ENCODE results near the gene FBN1.

FBN1 gene

DNA sequence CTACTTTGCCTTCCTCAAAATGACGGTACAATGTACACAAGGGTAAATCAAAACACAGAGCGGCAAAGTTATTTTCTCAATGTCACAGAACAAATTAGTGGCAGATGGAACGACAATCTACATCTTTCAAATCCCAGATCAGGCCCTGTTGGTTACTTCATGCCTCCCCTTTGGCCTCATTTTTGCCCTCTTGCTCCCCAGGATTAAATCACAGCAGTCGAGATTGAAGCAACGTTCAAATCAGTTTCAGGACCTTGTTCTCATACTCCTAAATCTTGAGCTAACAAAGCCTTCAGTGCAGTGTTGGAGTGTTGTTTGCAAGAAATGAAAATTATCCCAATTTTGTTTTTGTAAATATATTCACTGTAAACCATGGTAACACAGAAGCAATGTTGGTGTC lies 91.4 kb downstream of the FBN1 start:
- no peak for DNase-seq (ENCODE audit: low spot score)

DNA sequence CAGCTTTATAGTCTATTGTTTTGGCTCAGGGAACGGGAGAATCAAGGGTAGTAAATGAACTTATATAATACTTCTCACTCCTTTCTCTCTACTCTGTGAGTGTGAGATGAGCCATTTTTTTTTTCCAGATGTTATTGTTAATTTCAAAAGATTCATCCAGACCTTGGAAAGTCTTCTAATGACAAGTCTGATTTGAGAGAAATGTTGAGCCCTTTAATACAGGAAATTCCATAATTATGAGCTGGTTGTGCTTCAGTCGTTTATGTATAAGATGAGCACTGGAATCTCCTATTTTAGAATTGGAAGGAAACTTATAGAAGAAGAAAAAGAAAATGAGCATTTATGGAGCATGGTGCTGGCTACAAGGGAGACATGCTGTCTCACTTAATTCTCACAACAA lies 92.0 kb downstream of the FBN1 start:
- no peak for DNase-seq (ENCODE audit: low spot score)

DNA sequence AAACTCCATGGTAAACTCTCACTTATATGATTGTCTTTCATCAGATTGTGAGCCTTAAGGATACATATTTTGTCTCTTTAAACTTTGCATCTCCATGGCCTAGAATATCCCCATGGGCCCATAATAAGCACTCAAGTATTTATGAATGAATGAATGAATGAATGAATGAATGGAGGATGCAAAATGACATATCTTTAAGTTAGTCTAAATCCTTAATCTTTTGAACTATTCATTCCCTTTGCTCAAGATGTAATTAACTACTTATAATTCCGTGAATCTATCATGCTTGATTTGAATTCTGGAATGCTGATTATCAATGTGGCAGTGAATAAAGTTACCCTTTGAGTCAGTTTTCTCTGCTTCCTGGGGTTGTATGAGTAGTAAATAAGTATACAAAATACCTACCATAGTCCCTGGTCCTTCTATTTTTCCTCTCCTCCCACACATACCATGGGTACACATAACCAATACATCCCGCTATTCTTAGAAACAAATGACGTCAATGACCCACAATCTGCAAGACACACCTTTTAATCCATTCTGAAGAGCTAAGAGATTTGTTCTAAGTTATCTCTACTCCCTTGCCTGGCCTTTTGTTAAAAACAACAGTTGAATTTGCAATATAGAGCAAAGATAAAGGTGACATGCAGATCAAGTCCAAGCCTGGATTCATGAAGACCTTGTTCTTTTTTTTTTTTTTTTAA lies 94.5 kb downstream of the FBN1 start:
- no peak for DNase-seq (ENCODE audit: low spot score)

DNA sequence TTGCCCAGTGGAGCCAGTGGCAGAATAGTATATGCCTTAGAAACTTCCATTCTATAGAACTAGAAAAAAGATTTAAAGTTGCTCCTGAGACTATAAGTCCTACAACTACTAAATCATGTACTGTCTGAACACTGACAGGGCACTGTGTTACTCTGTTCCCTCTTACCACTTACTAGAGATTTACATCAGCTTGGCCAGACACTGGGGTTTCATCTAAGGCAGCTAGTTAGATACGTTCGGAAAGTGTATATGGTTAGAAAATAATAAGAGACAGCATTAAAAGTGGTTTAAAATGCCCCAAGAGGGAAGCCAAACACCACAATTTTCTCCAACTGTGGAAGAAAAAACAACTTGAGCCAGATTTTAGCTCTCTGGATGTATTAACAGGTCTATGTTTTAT lies 97.1 kb downstream of the FBN1 start:
- no peak for DNase-seq (ENCODE audit: low spot score)

DNA sequence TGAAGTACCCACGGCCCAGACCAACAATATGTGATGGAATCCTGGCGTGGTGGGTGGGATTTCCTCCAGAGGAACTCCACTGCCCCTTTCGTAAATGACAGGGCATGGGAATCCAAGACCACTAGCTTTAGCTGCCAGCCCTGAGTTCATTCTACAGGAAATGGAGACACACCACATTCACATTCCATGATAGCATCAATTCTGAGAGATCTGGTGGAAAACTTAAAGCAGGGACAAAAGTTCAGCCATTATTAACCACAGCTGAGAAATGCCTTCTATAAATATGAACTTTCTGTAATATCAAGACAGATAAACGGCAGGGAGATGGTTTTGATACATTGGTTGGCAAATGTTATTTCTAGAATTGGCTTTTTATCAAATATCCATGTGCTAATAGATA lies 98.2 kb downstream of the FBN1 start:
- no peak for DNase-seq (ENCODE audit: low spot score)

DNA sequence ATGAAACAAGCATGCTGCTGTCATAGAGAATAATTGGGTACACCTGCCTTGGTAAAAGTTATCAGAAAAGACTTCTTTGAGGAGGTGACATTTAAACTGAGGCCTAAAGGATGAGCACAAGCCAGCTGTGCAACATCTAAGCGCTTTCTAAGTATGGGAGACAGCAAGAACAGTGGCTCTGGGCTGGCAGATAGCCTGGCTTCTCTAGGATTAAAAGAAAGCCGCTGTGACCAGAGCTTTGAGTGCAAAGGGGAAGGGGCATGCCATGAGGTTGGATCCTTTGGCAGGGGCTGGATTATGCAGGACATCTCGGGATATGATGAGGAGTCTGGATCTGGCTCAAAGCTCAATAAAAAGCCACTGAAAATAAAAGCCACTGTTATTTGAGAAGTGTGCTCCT lies 99.2 kb downstream of the FBN1 start:
- DNase-seq (ENCODE audit: low spot score) = no peak

DNA sequence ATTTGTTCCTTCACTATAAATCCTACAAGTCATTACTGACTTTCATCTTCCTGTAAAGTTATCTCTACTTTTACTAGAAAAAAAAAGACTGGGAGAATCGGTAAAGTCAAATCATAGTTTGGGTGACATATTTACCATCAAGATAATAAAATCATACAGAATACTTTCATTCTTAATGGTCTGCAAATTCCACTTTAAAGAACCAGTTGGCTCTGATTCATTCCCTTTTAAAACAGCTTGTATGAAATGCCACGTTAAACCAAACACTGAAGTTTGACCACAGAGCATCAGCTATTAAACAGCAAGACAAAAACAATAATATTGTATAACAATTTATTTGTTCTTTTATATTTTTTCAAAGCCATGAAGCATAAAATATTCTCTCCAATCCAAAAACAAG lies 100.7 kb downstream of the FBN1 start:
- no peak for DNase-seq (ENCODE audit: low spot score)

DNA sequence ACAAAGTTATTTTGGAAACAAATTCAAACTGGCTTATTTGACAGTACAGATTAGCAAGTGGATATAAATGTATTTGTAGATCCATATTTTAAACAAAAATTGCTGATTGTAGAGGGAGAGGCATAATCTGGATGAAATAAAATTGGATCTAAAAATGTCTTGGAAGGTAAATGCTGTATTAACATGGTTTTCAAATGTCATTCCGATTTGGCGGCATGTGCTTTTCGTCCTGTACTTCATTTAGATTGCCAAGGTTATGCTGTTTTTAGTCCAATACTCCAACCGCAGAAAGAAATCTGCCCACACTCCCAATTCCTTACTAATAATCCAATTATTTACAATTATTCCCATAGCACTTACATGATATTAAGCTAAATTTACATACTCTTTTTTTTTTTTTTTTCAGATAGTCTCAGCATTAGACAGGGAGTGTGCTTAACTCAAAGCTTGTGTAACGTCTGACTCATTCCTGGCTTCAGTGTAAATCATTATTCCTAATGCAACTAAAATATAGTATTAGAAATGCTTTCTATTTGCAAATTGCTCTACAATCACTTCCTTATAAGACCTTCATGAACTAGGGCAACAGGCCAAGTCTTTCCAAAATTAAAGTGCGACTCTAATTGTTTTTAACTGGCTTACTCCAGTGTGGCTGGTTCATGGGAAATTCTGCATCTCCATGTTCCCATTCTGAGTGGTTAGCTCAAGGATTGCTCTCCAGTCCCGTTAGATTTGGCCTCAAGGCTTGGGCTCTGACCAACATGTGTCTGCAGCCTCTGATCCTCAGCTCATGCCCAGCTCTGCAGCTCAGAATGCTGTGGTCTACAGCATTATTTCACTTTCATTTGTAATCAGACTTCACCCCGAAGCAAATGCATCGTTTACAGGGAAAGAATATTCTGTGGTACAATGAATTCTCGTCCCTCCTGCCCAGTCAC lies 103.9 kb downstream of the FBN1 start:
- peak; percentile 21 for DNase-seq (ENCODE audit: low spot score)

DNA sequence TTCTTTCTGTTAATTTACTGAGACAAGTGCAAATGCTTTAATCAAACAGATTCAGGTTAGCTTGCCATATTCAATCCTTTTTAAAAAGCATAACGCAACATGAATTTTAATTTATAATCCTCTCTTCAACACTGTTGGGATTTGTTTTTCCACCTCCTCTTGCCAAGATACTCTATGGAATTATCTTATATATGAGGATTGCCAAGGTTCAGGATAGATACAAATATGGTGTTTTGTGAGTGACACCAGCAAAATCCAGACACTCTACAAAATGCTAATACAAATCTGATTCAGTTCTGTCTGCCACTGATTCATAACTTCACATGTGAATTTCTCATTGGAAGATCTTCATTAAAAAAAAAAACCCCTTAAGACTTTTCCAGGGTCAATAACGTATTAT lies 104.8 kb downstream of the FBN1 start:
- DNase-seq (ENCODE audit: low spot score) = no peak

DNA sequence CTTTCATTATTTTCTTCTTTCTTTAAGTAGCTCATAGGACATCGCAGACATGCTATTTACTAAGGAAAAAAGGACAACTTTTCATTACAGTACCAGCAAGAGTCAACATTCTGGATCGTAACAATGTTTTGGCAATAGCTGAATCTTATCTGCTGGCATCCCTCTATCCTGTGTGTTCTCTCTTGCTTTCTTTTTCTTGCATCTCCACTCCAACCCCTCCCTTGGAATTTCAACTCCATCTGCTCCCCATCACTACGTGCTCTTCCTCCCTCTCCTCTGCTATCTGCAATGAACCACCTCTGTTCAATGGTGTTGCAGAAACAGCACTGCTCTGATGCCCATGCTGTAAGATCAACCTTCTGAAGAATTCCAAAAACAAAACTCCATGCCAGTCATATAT lies 106.6 kb downstream of the FBN1 start:
- DNase-seq (ENCODE audit: low spot score) = no peak

DNA sequence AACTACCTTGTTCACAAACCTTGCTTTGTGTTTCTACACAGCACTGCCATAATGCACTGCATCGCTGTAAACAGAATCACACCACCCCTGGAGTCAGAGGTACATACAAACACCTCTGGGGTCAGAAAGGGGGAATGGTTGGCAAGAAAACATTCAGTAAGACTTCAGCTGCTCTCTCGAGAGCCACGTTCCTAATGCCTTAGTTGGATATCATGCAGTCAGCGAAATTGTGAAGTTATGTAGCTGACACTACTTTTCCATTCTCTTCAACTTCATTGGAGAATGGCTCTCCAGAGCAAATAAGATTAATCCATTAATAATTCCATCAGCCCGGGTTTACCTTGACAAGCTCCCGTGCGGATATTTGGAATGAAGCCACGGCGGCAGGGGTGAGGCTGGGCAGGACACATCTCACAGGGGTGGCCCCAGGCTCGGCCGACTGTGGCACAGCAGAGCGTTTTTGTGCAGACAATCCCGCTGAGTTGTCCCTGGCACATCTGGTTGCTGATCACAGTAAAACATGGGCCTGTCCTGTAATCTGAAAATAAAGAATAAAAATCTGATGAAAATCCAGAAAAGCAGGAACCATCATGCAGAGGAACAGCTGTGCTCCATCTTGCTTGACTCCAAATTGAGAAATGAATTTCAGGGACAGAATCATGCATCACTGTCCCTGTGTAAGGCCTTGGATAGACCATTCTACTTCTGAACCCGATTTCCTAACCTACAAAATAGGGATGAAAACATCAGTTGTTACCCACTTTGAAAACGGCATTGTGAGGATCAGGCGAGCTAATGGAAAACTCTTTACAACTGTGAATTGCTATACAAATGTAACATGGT lies 108.0 kb downstream of the FBN1 start:
- DNase-seq (ENCODE audit: low spot score) = no peak

DNA sequence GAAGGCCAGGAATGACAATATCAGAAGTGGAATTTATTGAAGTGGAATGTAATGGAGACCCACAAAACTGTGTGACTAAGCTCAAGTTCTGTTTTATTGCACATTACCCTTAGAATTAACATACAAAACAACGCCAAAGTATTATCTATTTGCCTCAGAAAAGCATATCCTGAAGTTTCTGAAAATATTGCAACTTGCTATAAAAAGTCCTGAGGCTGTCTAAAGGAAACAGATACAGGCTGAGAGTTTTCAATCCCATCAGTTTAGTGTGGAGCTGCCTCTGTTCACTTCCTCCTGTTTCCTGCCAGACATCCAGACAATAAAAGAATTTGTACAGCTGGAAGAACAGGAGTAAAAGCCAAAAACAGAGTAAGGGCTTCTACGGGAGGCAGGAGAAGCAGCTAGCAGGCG lies 108.8 kb downstream of the FBN1 start:
- DNase-seq (ENCODE audit: low spot score) = no peak

DNA sequence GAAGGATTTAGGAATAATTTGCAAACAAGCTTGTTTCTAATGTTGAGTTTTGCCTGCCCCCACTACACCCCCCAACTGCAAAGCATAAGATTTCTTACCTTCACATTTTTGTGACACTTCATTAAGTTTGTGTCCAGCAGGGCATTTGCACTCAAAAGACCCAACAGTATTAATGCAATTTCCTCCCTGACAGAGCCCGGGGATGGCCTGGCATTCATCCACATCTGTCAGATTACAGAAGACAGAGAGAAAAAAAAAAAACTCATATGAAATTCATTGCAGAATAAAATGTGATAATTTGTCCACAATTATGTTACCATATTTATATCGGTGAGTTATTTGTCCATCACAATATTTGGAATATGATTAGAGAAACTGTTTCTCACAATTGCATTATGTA lies 111.5 kb downstream of the FBN1 start:
- DNase-seq (ENCODE audit: low spot score) = no peak

DNA sequence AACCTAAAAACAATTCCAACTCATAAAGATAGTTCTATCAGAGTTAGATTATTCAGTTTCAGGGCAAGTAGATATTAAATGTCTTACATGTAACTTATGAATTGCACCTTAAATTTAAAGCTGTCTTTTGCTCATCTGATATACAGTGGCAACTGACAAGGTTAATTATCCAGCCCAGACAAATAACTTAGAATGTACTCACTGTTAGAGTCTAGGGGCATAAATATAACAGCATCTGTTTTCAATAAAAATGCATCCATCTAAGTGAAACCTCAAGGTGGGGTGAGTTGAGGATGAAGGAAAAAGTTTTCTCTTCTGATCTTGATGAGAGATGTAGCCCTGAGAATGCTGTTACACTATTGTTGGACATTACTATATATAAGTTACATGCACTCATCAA lies 112.6 kb downstream of the FBN1 start:
- no peak for DNase-seq (ENCODE audit: low spot score)

DNA sequence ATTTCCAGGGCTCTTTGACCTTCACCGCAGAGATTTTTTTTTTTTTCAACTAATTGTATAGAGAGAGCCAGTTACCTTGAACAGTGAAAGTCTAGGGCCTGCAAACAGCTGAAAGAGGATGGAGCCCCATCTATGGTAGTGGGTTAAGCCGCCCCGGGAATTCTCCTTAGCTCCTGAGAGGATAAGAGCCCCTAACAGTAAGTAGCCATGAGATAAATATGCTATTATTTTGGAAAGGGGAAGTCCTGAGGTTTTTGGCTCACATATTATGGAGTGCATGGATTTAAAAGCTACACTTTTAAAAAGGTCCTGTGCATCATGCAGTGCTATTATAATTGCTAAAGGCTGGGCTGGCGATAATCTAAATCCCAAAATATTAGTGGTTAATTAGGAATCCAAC lies 115.0 kb downstream of the FBN1 start:
- DNase-seq (ENCODE audit: low spot score) = no peak

DNA sequence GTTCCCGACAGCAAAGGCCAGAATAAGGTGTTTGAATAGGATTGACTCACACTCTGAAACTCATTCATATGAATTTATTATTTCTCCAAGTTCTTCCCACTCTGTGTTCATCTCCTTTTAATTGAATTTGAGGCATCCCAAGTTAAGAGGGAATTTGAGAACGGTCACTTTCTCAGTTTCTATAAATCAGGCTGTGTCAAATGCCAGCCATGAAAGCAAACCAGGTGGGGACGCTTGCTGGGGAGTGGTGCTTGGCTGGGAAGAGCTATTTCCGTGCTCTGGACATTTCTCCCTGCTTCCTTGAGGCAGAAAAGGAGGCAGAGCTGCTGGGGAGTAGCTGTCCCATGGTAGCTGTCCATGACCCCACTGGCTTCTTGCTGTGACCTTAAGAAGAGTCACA lies 116.6 kb downstream of the FBN1 start:
- DNase-seq (ENCODE audit: low spot score) = no peak

DNA sequence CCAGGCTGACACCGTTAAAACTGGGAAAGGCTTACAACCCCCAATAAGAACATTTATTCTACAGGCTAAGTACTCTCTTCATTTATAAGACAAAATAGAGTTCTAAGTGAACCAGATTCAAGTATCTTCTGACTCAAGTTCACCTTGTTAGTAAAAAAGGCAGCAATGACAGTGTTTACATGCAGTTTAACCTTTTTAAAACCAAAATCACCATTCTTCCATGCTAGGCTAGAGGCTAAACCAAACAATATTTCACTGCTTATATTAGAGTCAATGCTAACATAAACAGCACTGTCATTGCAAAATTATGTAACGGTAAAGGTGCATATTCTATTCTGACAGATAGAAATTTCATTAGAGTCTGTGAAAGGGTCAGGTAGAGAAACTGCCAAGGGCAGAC lies 118.0 kb downstream of the FBN1 start:
- DNase-seq (ENCODE audit: low spot score) = no peak

DNA sequence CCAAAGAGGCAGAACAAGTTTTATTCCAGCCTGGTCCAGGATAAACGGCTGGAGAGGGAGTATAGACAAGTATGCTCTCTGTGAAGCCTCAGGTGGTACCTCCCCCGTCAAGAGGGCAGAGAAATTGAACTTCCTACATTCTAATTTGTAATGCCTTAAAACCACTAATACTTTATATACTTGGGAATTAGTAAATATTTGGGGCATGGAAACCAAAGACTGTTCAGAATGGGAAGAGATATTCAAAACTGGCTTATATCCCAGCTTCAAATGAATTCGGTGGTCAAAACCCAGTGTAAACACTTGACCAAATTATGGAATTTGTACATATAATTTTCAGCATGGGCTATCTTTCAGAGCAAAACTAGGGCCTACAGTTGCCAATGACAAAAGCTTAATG lies 122.6 kb downstream of the FBN1 start:
- DNase-seq (ENCODE audit: low spot score) = no peak

DNA sequence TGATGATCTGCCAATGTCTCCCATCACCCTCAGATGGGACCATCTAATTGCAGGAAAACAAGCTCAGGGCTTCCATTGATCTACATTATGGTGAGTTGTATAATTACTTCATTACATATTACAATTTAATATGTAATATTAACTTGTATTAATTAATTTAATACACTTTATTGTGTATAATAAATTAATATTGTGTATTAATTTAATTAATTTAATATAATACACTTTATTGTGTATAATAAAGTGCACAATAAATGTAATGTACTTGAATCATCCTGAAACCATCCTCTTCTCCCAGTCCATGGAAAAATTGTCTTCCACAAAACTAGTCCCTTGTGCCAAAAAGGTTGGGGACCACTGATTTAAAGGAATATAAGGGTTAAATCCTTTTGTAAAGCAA lies 123.4 kb downstream of the FBN1 start:
- no peak for DNase-seq (ENCODE audit: low spot score)

DNA sequence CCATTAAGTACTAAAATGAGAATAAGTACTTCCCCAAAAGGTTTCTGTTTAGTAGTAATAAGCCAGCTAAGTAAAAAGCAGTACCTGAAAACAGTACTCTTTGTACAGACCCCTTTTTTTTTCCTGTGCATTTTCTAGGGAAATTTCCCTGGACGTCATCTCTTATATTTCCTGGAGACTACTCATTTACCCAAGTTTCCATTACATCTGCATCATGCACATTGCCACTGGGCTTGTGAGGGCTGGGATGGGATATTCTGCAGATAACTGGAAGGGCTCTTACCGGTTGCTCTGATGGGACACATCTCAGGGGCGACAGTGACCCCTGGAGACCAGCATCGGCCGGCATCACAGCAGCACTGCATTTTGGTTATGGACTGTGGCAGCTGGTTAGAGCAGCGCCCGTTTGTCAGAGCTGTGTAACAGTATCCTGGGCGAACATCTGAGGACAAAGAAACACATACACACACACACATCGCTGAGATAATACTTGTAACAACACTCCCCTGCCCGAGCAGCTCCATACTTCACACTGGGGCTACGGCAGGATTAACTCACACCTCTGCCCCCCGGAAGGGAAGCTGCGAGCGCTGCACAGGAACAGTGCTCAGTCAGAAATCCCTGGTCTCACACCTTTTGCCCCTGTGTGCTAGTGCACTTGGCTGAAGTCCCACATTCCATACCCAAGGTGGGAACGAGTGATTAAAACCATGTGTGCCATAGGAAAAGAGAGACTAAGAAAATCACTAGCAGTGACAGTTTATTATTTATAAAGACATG lies 124.9 kb downstream of the FBN1 start:
- no peak for DNase-seq (ENCODE audit: low spot score)

DNA sequence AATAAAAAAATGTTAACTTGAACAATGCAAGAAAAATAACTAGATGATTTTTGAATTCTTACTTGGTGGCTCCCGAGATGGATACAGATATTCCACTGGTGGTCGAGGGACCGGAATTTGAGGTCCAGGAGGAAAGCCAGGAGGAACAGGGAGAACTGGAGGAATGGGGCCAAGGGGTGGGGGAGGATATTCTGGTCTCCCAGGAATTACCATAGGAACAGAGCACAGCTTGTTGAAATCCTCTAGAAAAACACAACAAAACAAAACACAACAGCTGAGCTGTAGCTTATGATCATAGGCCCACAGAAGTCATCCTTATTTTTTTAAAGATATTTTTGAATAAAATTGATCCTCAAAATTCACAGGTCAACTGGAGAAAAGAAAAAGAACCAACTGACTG lies 129.4 kb downstream of the FBN1 start:
- no peak for DNase-seq (ENCODE audit: low spot score)

DNA sequence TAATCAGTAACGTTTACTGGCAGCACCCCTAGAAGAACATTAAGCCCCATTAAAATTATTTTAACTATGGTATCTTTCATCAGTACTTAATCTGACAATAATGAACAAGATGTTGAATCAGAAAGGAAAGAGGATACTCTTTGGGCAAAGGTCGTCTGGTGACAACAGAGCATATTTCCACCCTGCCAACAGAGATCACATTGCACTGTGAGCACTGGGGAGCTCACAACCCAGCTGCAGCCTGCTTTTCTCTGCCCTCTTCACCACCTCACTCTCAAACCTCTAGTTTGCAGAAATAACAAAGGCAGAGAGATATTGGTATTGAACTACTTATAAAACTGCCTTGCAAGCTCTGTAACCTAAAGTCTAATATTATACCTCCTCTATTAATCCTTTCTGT lies 130.0 kb downstream of the FBN1 start:
- no peak for DNase-seq (ENCODE audit: low spot score)

Measured in putamen (tissue), 1 donor.